Suprapubic skin (tissue), 4 donors: ENCODE data around the gene ZBTB20. TPM values are rescaled to one million over a fixed set of nuclear protein-coding genes. Genes with fewer than 3 reads are reported as not detected.
A peak's percentile ranks its signal among the peaks of the same experiment; 100 is the strongest.

Experiments
- DNase-seq, 2 donors: peaks; one replicate each; pipeline ENCODE4 v3.0.0-alpha.2; 2019; ENCODE audit warnings: low spot score in 2 of 2
- H3K27ac ChIP-seq: fragments of 200-600 bp; sonication (generic); one replicate; pipeline ENCODE4 v1.5.1; 2019
- H3K27me3 ChIP-seq: fragments of 200-600 bp; sonication (generic); one replicate; pipeline ENCODE4 v1.5.1; 2019
- H3K36me3 ChIP-seq: fragments of 200-600 bp; sonication (generic); one replicate; pipeline ENCODE4 v1.5.1; 2019
- H3K4me1 ChIP-seq: fragments of 200-600 bp; sonication (generic); one replicate; pipeline ENCODE4 v1.5.1; 2019
- H3K4me3 ChIP-seq: fragments of 200-600 bp; sonication (generic); one replicate; pipeline ENCODE4 v1.5.1; 2019; ENCODE audit warnings: mild to moderate bottlenecking
- H3K9me3 ChIP-seq: fragments of 200-600 bp; sonication (generic); one replicate; pipeline ENCODE4 v1.5.1; 2019
- CTCF ChIP-seq, 2 donors: fragments of 200-600 bp in 1 of 2; fragments of 450-650 bp in 1 of 2; sonication (generic) in 1 of 2; IDR thresholded peaks; one replicate each; pipeline ENCODE4 v1.5.1; 2016 to 2019; ENCODE audit warnings: antibody characterized with exemption in 2 of 2, mild to moderate bottlenecking in 1 of 2, moderate library complexity in 1 of 2
- EP300 ChIP-seq: sonication (generic); formaldehyde crosslinking; IDR thresholded peaks from one replicate; pipeline ENCODE4 v1.6.1; 2017; ENCODE audit warnings: antibody characterized with exemption
- POLR2A ChIP-seq, 2 donors: fragments of 450-650 bp; IDR thresholded peaks; one replicate each; pipeline ENCODE4 v1.6.1; 2017; ENCODE audit warnings: antibody characterized with exemption in 2 of 2, mild to moderate bottlenecking in 2 of 2, moderate library complexity in 2 of 2
- POLR2AphosphoS5 ChIP-seq, 3 donors: sonication (generic); formaldehyde crosslinking; IDR thresholded peaks; one replicate each; pipeline ENCODE4 v1.6.1; 2017; ENCODE audit warnings: antibody characterized with exemption in 3 of 3
- WGBS: methylation state at CpG from one replicate; pipeline ENCODE4 v1.1.5; 2018; 5-methylcytosine and 5-hydroxymethylcytosine counted together
- total RNA-seq, 4 donors: library from RNA; depleted of rRNA; stranded (reverse); fragments of >200 nt; gene quantifications; one replicate each; pipeline ENCODE4 v1.1.0, GENCODE V29; 2016

ZBTB20 gene
- total RNA-seq, 4 donors from 2014 or later: 23.6 to 77.2 (median 39.4) TPM

- no peak overlapping the region for H3K4me3 ChIP-seq
- TF ChIP-seq POLR2AphosphoS5 (IDR thresholded peaks at IDR 0.05): no peak
- TF ChIP-seq POLR2A (IDR thresholded peaks at IDR 0.05): no peak
- TF ChIP-seq EP300: no peak
- no peak for TF ChIP-seq CTCF (IDR thresholded peaks at IDR 0.05)
- H3K27ac ChIP-seq: no peak overlapping the region
- peaks cover 7% of the 10 kb centered on the region for H3K4me1 ChIP-seq
- H3K36me3 ChIP-seq: no peaks in the 10 kb centered on the region
- no peaks in the 10 kb centered on the region for H3K9me3 ChIP-seq
- no peak for DNase-seq
- H3K27me3 ChIP-seq: no peaks in the 10 kb centered on the region
- WGBS: 26% methylated on average over 3 of the region's 3 CpGs
Observed at GRCh38 chr3:114691871-114692270, 455.2 kb downstream of the ZBTB20 start.

GRCh38 chr3:114690911-114691310 lies 456.2 kb downstream of the ZBTB20 start:
- Histone ChIP-seq H3K4me1 (peaks cover 13% of the 10 kb centered on the region), H3K27me3 (no peaks in the 10 kb centered on the region), H3K4me3 (no peak overlapping the region), H3K27ac (no peak overlapping the region), H3K9me3 (no peaks in the 10 kb centered on the region), H3K36me3 (no peaks in the 10 kb centered on the region)
- WGBS: 82% methylated on average over 1 of the region's 1 CpG
- TF ChIP-seq POLR2AphosphoS5 (IDR thresholded peaks at IDR 0.05) (no peak), EP300 (no peak), CTCF (IDR thresholded peaks at IDR 0.05) (no peak), POLR2A (IDR thresholded peaks at IDR 0.05) (no peak)
- DNase-seq: no peak

- no peaks in the 10 kb centered on the region for H3K27me3 ChIP-seq
- no peak overlapping the region for H3K4me3 ChIP-seq
- no peak overlapping the region for H3K27ac ChIP-seq
- DNase-seq: no peak
- TF ChIP-seq POLR2AphosphoS5 (IDR thresholded peaks at IDR 0.05) (no peak), CTCF (IDR thresholded peaks at IDR 0.05) (no peak)
- no peaks in the 10 kb centered on the region for H3K9me3 ChIP-seq
- no peaks in the 10 kb centered on the region for H3K36me3 ChIP-seq
- 52% methylated on average over 3 of the region's 3 CpGs for WGBS
- H3K4me1 ChIP-seq: peaks cover 13% of the 10 kb centered on the region
Observed at GRCh38 chr3:114687151-114687550, 459.9 kb downstream of the ZBTB20 start.

- 26% methylated on average over 4 of the region's 4 CpGs for WGBS
- Histone ChIP-seq H3K9me3 (no peaks in the 10 kb centered on the region), H3K27me3 (no peaks in the 10 kb centered on the region), H3K36me3 (no peaks in the 10 kb centered on the region), H3K27ac (peak overlapping the region; percentile 37), H3K4me3 (no peak overlapping the region), H3K4me1 (peaks cover 8% of the 10 kb centered on the region)
- TF ChIP-seq POLR2AphosphoS5 (IDR thresholded peaks at IDR 0.05) (no peak), POLR2A (IDR thresholded peaks at IDR 0.05) (no peak), EP300 (no peak), CTCF (IDR thresholded peaks at IDR 0.05) (no peak)
- no peak for DNase-seq
Observed at GRCh38 chr3:114686621-114687020, 460.5 kb downstream of the ZBTB20 start.

- Histone ChIP-seq H3K36me3 (no peaks in the 10 kb centered on the region), H3K27me3 (no peaks in the 10 kb centered on the region), H3K4me3 (no peak overlapping the region), H3K9me3 (no peaks in the 10 kb centered on the region), H3K27ac (no peak overlapping the region), H3K4me1 (peaks cover 6% of the 10 kb centered on the region)
- DNase-seq: no peak
- 83% methylated on average over 4 of the region's 4 CpGs for WGBS
- TF ChIP-seq CTCF (IDR thresholded peaks at IDR 0.05) (no peak), POLR2AphosphoS5 (IDR thresholded peaks at IDR 0.05) (no peak), EP300 (no peak)
Observed at GRCh38 chr3:114685161-114685560, 461.9 kb downstream of the ZBTB20 start.
